OCI-LY1 (cell line): Measurements from ENCODE around the gene TRNP1.

Experiments used
- H2AFZ ChIP-seq: fragments of 200-600 bp; sonication (generic), shearing (Covaris generic); 2 replicates; pipeline ENCODE4 v1.6.0; 2014; ENCODE audit warnings: antibody characterized with exemption, mild to moderate bottlenecking, low read length
- H3F3A ChIP-seq: fragments of 200-600 bp; sonication (generic), shearing (Covaris generic); 2 replicates; pipeline ENCODE4 v1.6.0; 2014; ENCODE audit warnings: mild to moderate bottlenecking, antibody characterized with exemption, low read length, moderate library complexity; ENCODE audit not compliant: insufficient read depth
- H3K27ac ChIP-seq: fragments of 200-600 bp; sonication (generic); 2 replicates; pipeline ENCODE4 v1.5.1; 2014; ENCODE audit warnings: low read length, mixed run types, mild to moderate bottlenecking, low read depth; ENCODE audit not compliant: poor library complexity, severe bottlenecking
- H3K27me3 ChIP-seq: fragments of 200-600 bp; sonication (generic); 2 replicates; pipeline ENCODE4 v1.6.0; 2014; ENCODE audit warnings: antibody characterized with exemption, mild to moderate bottlenecking, low read length, moderate library complexity; ENCODE audit not compliant: insufficient read depth
- H3K36me3 ChIP-seq: fragments of 200-600 bp; sonication (generic); 2 replicates; pipeline ENCODE4 v1.6.1; 2014; ENCODE audit warnings: mild to moderate bottlenecking, antibody characterized with exemption, low read length, moderate library complexity, mixed read lengths; ENCODE audit not compliant: insufficient read depth
- H3K4me1 ChIP-seq: fragments of 200-600 bp; sonication (generic); 2 replicates; pipeline ENCODE4 v1.5.1; 2014; ENCODE audit warnings: mild to moderate bottlenecking, low read length, moderate library complexity; ENCODE audit not compliant: insufficient read depth, severe bottlenecking
- H3K4me2 ChIP-seq: fragments of 200-600 bp; sonication (generic), shearing (Covaris generic); 2 replicates; pipeline ENCODE4 v1.6.1; 2014; ENCODE audit warnings: low read length
- H3K4me3 ChIP-seq: fragments of 200-600 bp; sonication (generic); 2 replicates; pipeline ENCODE4 v1.5.1; 2014; ENCODE audit warnings: low read length, low read depth, mild to moderate bottlenecking, mixed read lengths; ENCODE audit not compliant: poor library complexity, severe bottlenecking
- H3K79me2 ChIP-seq: fragments of 200-600 bp; shearing (Covaris generic); 2 replicates; pipeline ENCODE4 v1.6.1; 2016; ENCODE audit warnings: mixed run types, low read length, mixed read lengths; ENCODE audit not compliant: insufficient read depth
- H3K9ac ChIP-seq: fragments of 200-600 bp; sonication (generic), shearing (Covaris generic); 2 replicates; pipeline ENCODE4 v1.6.1; 2014; ENCODE audit warnings: mild to moderate bottlenecking, low read length, mixed read lengths
- H3K9me2 ChIP-seq: fragments of 200-600 bp; sonication (generic), shearing (Covaris generic); 2 replicates; pipeline ENCODE4 v1.6.1; 2014; ENCODE audit warnings: low read depth, mild to moderate bottlenecking, low read length, mixed read lengths
- H3K9me3 ChIP-seq: fragments of 200-600 bp; shearing (Covaris generic); 2 replicates; pipeline ENCODE4 v1.6.1; 2014; ENCODE audit warnings: low read length, mixed read lengths
- H4K20me1 ChIP-seq: fragments of 200-600 bp; sonication (generic), shearing (Covaris generic); 2 replicates; pipeline ENCODE4 v1.6.0; 2016; ENCODE audit warnings: mild to moderate bottlenecking, low read length; ENCODE audit not compliant: insufficient read depth
- CTCF ChIP-seq: fragments of 200-600 bp; sonication (generic), shearing (Covaris generic); IDR thresholded peaks from 2 replicates; pipeline ENCODE4 v1.5.1; 2017; ENCODE audit warnings: mild to moderate bottlenecking, antibody characterized with exemption, low read length, moderate library complexity, mixed read lengths
- EZH2 ChIP-seq: fragments of 200-600 bp; sonication (generic), shearing (Covaris generic); IDR thresholded peaks from 2 replicates; pipeline ENCODE4 v1.8.0; 2017; ENCODE audit warnings: borderline replicate concordance, mixed run types, mild to moderate bottlenecking, antibody characterized with exemption, low read length, moderate library complexity, mixed read lengths

Gene TRNP1

GRCh38 chr1:26991310-26992116 lies 2.0 kb upstream of the TRNP1 start:
- Histone ChIP-seq H3K27me3 (peaks cover 9% of the 10 kb centered on the region), H3K9me2 (no peaks in the 10 kb centered on the region), H3K4me2 (no peak overlapping the region; the same call in 1 of the 2 replicates), H3K27ac (no peak overlapping the region), H3K9ac (no peak overlapping the region), H2AFZ (no peak overlapping the region), H3F3A (no peaks in the 10 kb centered on the region), H4K20me1 (no peaks in the 10 kb centered on the region), H3K9me3 (no peaks in the 10 kb centered on the region), H3K36me3 (no peaks in the 10 kb centered on the region), H3K79me2 (no peaks in the 10 kb centered on the region), H3K4me1 (peaks cover 10% of the 10 kb centered on the region), H3K4me3 (no peak overlapping the region)
- no peak for TF ChIP-seq CTCF
- TF ChIP-seq EZH2: no peak

- Histone ChIP-seq H4K20me1 (no peaks in the 10 kb centered on the region), H3K4me3 (peak overlapping the region; percentile 69), H3F3A (no peaks in the 10 kb centered on the region), H3K79me2 (no peaks in the 10 kb centered on the region), H2AFZ (no peak overlapping the region), H3K4me2 (peak overlapping the region; percentile 86), H3K4me1 (peaks cover 14% of the 10 kb centered on the region), H3K9me2 (no peaks in the 10 kb centered on the region), H3K27ac (no peak overlapping the region), H3K27me3 (peaks cover 9% of the 10 kb centered on the region), H3K36me3 (no peaks in the 10 kb centered on the region), H3K9ac (peak overlapping the region; percentile 46; the same call in 1 of the 2 replicates), H3K9me3 (no peaks in the 10 kb centered on the region)
- TF ChIP-seq CTCF (no peak), EZH2 (no peak)
These were observed 711 bp downstream of the TRNP1 start for GRCh38 chr1:26994020-26994786.

- H3K27me3 ChIP-seq: peaks cover 9% of the 10 kb centered on the region
- H2AFZ ChIP-seq: no peak overlapping the region
- no peaks in the 10 kb centered on the region for H3K36me3 ChIP-seq
- H3K9me2 ChIP-seq: no peaks in the 10 kb centered on the region
- no peak for TF ChIP-seq EZH2
- H3K4me3 ChIP-seq: peak overlapping the region; percentile 51
- no peak overlapping the region; the same call in 1 of the 2 replicates for H3K9ac ChIP-seq
- no peaks in the 10 kb centered on the region for H3K9me3 ChIP-seq
- H3K79me2 ChIP-seq: no peaks in the 10 kb centered on the region
- H3K4me1 ChIP-seq: peaks cover 14% of the 10 kb centered on the region
- no peaks in the 10 kb centered on the region for H4K20me1 ChIP-seq
- peak overlapping the region; percentile 68; the same call in 1 of the 2 replicates for H3K4me2 ChIP-seq
- H3K27ac ChIP-seq: no peak overlapping the region
- H3F3A ChIP-seq: no peaks in the 10 kb centered on the region
These were observed 1.5 kb downstream of the TRNP1 start for GRCh38 chr1:26994787-26995517.
